CD4-positive, alpha-beta T cell treated with Interleukin-4 for 1 hour (primary cell): ENCODE measurements around the gene GRID2IP.
"Not testable (repeated sequence)": the region's sequence is repeated elsewhere in the genome, so short reads cannot be mapped to it uniquely, and the experiment has no call there.

Source experiments
- DNase-seq, 2 donors: peaks; one replicate each; pipeline ENCODE4 v3.0.0-alpha.2; 2020 to 2022

The GRID2IP gene

DNA sequence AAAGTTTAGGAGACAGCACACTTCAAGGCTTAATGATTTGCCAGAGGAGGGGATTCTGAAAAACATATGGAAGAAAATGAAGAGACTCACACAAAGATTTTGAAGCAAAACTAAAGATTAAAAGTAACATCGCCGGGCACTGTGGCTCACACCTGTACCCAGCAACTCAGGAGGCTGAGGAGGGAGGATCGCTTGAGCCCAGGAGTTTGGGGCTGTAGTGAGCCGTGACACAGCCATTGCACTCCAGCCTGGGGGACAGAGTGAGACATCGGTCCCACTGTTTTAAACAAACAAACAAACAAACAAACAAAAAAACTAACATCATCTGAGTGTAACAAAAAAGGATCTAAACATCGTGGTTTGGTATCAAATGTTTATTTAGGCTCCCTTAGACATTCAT is 69.8 kb downstream of the GRID2IP start:
- DNase-seq = no peak

DNA sequence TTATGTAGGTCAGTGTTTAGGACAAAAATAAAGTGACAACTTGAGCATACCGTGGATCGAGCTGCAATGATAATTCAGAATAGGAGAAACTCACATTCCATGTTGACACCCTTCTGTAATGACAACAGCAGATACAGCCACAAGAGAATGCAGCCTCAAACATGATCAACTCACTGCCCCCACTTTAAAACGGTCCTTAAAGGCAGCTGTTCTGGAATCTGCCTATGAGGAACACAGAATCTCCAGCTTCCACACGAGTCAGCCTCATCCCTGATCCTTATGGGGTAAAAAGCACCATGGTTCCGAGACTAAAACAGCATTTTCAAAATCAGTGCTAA is 71.0 kb downstream of the GRID2IP start:
- DNase-seq = no peak

DNA sequence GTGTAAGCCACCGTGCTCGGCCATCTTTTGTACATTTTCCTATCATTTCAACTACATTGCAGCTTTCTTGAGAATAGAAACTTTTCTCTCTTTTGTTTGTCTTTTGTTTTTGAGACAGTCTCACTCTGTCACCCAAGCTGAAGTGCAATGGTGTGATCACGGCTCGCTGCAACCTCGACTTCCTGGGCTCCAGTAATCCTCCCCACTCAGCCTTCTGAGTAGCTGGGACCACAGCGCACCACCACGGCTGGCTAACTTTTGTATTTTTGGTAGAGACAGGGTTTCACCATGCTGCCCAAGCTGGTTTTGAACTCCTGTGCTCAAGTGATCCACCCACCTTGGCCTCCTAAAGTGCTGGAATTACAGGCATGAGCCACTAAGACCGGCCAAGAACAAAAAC is 72.2 kb downstream of the GRID2IP start:
- peak in 1 of 2 donors; percentile 25 for DNase-seq

GRCh38 chr7:6478186-6478585 is 73.1 kb downstream of the GRID2IP start:
- no peak for DNase-seq

GRCh38 chr7:6477318-6477660 is 74.0 kb downstream of the GRID2IP start:
- no peak for DNase-seq

- no peak for DNase-seq
Measured at GRCh38 chr7:6476596-6477317, 74.5 kb downstream of the GRID2IP start.

GRCh38 chr7:6475433-6476186 is 75.7 kb downstream of the GRID2IP start:
- DNase-seq = no peak

DNA sequence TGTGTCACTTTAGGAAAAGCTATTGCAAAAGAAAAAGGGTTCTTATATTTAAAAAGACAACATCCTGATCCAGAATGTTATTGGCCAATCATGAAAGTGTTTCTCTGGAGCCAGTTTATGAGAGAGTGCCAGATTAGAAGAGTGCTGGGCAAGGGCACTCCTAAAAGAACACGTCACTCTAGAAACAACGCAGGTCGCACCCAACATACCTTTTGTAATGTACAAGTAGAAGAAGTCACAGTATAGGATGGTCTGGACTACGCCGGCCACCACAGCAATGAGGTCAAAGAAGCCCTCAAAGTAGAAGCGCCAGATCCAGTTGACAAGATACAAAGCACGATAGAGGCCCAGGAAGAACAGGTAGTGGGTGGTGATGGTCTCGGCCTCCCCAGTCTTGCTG is 85.4 kb downstream of the GRID2IP start:
- no peak for DNase-seq

GRCh38 chr7:6463609-6464008 is 87.7 kb downstream of the GRID2IP start:
- DNase-seq = not testable (repeated sequence)

GRCh38 chr7:6461946-6462550 is 89.2 kb downstream of the GRID2IP start:
- DNase-seq = no peak

GRCh38 chr7:6460990-6461584 is 90.2 kb downstream of the GRID2IP start:
- no peak for DNase-seq

GRCh38 chr7:6460303-6460702 is 91.0 kb downstream of the GRID2IP start:
- no peak for DNase-seq

GRCh38 chr7:6458676-6459075 is 92.6 kb downstream of the GRID2IP start:
- not testable (repeated sequence) for DNase-seq

DNA sequence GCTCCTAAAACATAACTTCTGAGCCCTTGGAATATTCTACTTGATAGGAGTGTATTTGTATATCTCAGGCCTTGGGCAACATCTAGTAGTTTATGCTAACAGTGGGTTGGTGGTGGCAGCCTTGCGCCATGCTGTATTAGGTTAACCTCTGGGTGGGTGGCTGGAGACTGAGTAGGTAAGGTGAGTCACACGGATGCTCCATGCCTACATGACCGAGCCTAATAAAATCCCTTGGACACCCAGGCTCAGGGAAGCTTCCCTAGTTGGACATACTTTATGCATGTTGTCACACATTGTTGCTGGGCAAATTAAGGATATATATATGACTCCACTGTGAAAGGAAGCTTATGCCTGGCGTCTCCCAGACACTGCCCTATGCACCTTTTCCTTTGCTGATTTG is 97.5 kb downstream of the GRID2IP start:
- no peak for DNase-seq

DNA sequence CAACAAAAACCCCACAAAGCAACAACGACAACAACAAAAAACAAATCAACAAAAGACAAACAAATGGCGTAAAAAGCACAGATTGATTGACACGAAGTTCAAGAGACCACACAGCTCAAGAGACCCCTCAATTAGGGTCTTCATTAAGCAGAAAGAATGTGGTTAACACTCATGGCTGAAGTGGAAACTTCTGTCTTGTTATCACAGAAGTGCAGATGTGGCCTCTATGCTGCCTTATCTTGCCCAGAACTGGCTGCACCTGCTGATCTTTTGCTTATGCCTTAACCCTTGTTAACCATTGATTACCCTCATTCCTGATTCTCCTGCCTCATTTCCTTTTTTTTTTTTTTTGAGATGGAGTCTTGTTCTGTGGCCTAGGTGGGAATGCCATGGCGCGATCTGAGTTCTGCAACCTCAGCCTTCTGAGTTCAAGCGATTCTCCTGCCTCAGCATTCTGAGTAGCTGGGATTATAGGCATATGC is 100.0 kb downstream of the GRID2IP start:
- DNase-seq = no peak

DNA sequence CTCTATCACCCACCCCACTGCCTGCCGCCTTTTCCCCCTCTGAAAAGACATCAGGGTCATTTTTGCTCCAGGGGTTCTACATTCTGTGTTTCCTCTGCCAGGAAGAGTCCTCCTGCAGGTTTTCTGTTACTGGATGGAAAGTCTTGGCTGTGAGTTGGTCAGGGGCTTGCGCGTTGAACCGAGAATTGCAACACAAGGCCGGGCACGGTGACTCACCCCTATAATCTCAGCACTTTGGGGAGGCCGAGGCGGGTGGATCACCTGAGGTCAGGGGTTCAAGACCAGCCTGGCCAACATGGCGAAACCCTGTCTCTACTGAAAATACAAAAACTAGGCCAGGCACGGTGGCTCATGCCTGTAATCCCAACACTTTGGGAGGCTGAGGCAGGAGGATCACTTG is 100.7 kb downstream of the GRID2IP start:
- not testable (repeated sequence) for DNase-seq

DNA sequence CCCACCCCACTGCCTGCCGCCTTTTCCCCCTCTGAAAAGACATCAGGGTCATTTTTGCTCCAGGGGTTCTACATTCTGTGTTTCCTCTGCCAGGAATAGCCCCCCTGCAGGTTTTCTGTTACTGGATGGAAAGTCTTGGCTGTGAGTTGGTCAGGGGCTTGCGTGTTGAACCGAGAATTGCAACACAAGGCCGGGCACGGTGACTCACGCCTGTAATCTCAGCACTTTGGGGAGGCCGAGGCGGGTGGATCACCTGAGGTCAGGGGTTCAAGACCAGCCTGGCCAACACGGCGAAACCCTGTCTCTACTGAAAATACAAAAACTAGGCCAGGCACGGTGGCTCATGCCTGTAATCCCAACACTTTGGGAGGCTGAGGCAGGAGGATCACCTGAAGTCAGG is 101.4 kb downstream of the GRID2IP start:
- DNase-seq = not testable (repeated sequence)

GRCh38 chr7:6448943-6449543 is 102.2 kb downstream of the GRID2IP start:
- DNase-seq = no peak

- DNase-seq = peak; percentile 95
Measured at GRCh38 chr7:6447581-6448199, 103.6 kb downstream of the GRID2IP start, which contains the start of gene DAGLB. Gene DAGLB (minus strand): TSS chr7:6447954. CDS start chr7:6447842, 112 bp downstream.
